HEK293T (cell line): ENCODE results near the gene TGFBR3.
A peak's percentile ranks its signal among the peaks of the same experiment; 100 is the strongest.

ENCODE experiments used
- CTCF ChIA-PET: fragments of 350-600 bp; formaldehyde crosslinking; extraction: SDS; loops from one replicate; lab custom pipeline; 2021; ENCODE audit warnings: antibody characterized with exemption, inconsistent platforms; lab: Yijun Ruan, JAX
- POLR2A ChIA-PET: fragments of 350-600 bp; formaldehyde crosslinking; extraction: SDS; loops from one replicate; lab custom pipeline; 2020; ENCODE audit warnings: antibody characterized with exemption, inconsistent platforms; lab: Yijun Ruan, JAX
- DNase-seq: peaks from one replicate; pipeline ENCODE4 v3.0.0; 2012; ENCODE audit warnings: mixed read lengths; ENCODE audit errors: extremely low spot score
- ARNT ChIP-seq: fragments of 450-650 bp; IDR thresholded peaks from 2 replicates; pipeline ENCODE4 v1.6.1; 2017; ENCODE audit warnings: mild to moderate bottlenecking
- BHLHE40 ChIP-seq: fragments of 450-650 bp; IDR thresholded peaks from 2 replicates; pipeline ENCODE4 v1.6.1; 2016; ENCODE audit warnings: mild to moderate bottlenecking, moderate library complexity, borderline replicate concordance
- CTBP1 ChIP-seq: fragments of 450-650 bp; IDR thresholded peaks from 2 replicates; pipeline ENCODE4 v1.6.1; 2016; ENCODE audit warnings: borderline replicate concordance
- ELF4 ChIP-seq: fragments of 450-650 bp; IDR thresholded peaks from 2 replicates; pipeline ENCODE4 v1.6.1; 2017; ENCODE audit warnings: antibody characterized with exemption
- FOXA1 ChIP-seq: fragments of 450-650 bp; IDR thresholded peaks from 2 replicates; pipeline ENCODE4 v1.6.1; 2016; ENCODE audit warnings: mild to moderate bottlenecking
- FOXK2 ChIP-seq: fragments of 450-650 bp; IDR thresholded peaks from 2 replicates; pipeline ENCODE4 v1.6.1; 2016; ENCODE audit warnings: mild to moderate bottlenecking
- FOXM1 ChIP-seq: fragments of 450-650 bp; IDR thresholded peaks from 2 replicates; pipeline ENCODE4 v1.6.1; 2017; ENCODE audit warnings: mild to moderate bottlenecking, borderline replicate concordance
- HDGF ChIP-seq: fragments of 450-650 bp; IDR thresholded peaks from 2 replicates; pipeline ENCODE4 v1.6.1; 2017; ENCODE audit warnings: antibody characterized with exemption, borderline replicate concordance
- L3MBTL2 ChIP-seq: fragments of 450-650 bp; conservative IDR thresholded peaks from 2 replicates; pipeline ENCODE4 v1.6.1; 2016; ENCODE audit warnings: mild to moderate bottlenecking
- LEF1 ChIP-seq: fragments of 450-650 bp; IDR thresholded peaks from 2 replicates; pipeline ENCODE4 v1.6.1; 2017; ENCODE audit warnings: mild to moderate bottlenecking, borderline replicate concordance
- NFRKB ChIP-seq: fragments of 450-650 bp; IDR thresholded peaks from 2 replicates; pipeline ENCODE4 v1.6.1; 2016; ENCODE audit warnings: mild to moderate bottlenecking, moderate library complexity
- PKNOX1 ChIP-seq: fragments of 450-650 bp; IDR thresholded peaks from 2 replicates; pipeline ENCODE4 v1.6.1; 2016
- SP1 ChIP-seq: fragments of 450-650 bp; IDR thresholded peaks from 2 replicates; pipeline ENCODE4 v1.6.1; 2017
- SUZ12 ChIP-seq: fragments of 450-650 bp; IDR thresholded peaks from 2 replicates; pipeline ENCODE4 v1.6.1; 2016; ENCODE audit warnings: mild to moderate bottlenecking
- TARDBP ChIP-seq: fragments of 450-650 bp; IDR thresholded peaks from 2 replicates; pipeline ENCODE4 v1.6.1; 2016
- ZNF384 ChIP-seq: fragments of 450-650 bp; IDR thresholded peaks from 2 replicates; pipeline ENCODE4 v1.6.1; 2016

TGFBR3 gene

GRCh38 chr1:91797164-91797563, 88.8 kb downstream of the TGFBR3 start:
- TF ChIP-seq BHLHE40 = no peak
- no peak for TF ChIP-seq L3MBTL2
- no peak for TF ChIP-seq LEF1
- TF ChIP-seq SUZ12 = no peak
- no peak for TF ChIP-seq FOXM1
- no peak for TF ChIP-seq FOXA1
- TF ChIP-seq PKNOX1 = no peak
- TF ChIP-seq HDGF = no peak
- no peak for TF ChIP-seq SP1
- TF ChIP-seq ELF4 = no peak
- TF ChIP-seq CTBP1 = no peak
- no peak for TF ChIP-seq ARNT
- TF ChIP-seq ZNF384 = no peak
- no peak for TF ChIP-seq TARDBP
- no peak for TF ChIP-seq FOXK2
- no peak for TF ChIP-seq NFRKB
- ChIA-PET CTCF (interaction anchor here (0.6 kb wide), 1 partner anchor 409 kb away, joined by 6 read pairs; no protein-coding TSS in a partner anchor), POLR2A (no interaction called here)
- no peak for DNase-seq

- TF ChIP-seq L3MBTL2 (no peak), ZNF384 (no peak), ARNT (no peak), FOXA1 (no peak), SUZ12 (no peak), SP1 (no peak), ELF4 (no peak)
- POLR2A ChIA-PET = no interaction called here
- no peak for DNase-seq
- CTCF ChIA-PET = interaction anchor here (0.6 kb wide), 1 partner anchor 50 kb away, joined by 3 read pairs; no protein-coding TSS in a partner anchor
Observed at GRCh38 chr1:91796390-91796654, 89.6 kb downstream of the TGFBR3 start.

- no peak for DNase-seq
- POLR2A ChIA-PET = no interaction called here
- TF ChIP-seq BHLHE40 (no peak), FOXK2 (no peak), ARNT (no peak), FOXM1 (no peak), L3MBTL2 (no peak), FOXA1 (no peak)
- CTCF ChIA-PET = interaction anchor here (0.6 to 0.7 kb wide), 2 partner anchors 50 to 150 kb away, joined by 3 read pairs; no protein-coding TSS in a partner anchor
Observed at GRCh38 chr1:91795591-91796389, 90.2 kb downstream of the TGFBR3 start.

- DNase-seq = no peak
- CTCF ChIA-PET = interaction anchor here (0.7 kb wide), 1 partner anchor 18 kb away, joined by 7 read pairs; no protein-coding TSS in a partner anchor
- TF ChIP-seq ZNF384 (peak; percentile 67), ELF4 (no peak), FOXA1 (no peak), L3MBTL2 (no peak), SUZ12 (no peak)
- POLR2A ChIA-PET = no interaction called here
Observed at GRCh38 chr1:91793877-91794276, 92.1 kb downstream of the TGFBR3 start.

GRCh38 chr1:91793189-91793588, 92.8 kb downstream of the TGFBR3 start:
- TF ChIP-seq CTBP1 (no peak), SP1 (no peak), FOXM1 (no peak), ZNF384 (no peak), BHLHE40 (no peak), L3MBTL2 (no peak), ARNT (no peak), PKNOX1 (no peak), SUZ12 (no peak), NFRKB (no peak)
- DNase-seq = no peak
- ChIA-PET POLR2A (no interaction called here), CTCF (interaction anchor here (0.7 to 1.1 kb wide), 2 partner anchors 18 to 84 kb away, joined by 3 to 7 read pairs; no protein-coding TSS in a partner anchor)

- POLR2A ChIA-PET = interaction anchor here (2.1 kb wide), 1 partner anchor 292 kb away, joined by 5 read pairs; the partner anchor contains the start of gene CDC7
- peak; percentile 49 for DNase-seq
Observed at GRCh38 chr1:91792489-91793071, 93.4 kb downstream of the TGFBR3 start.

More at GRCh38 chr1:91792489-91793071, 93.4 kb downstream of the TGFBR3 start:
- TF ChIP-seq FOXM1 (no peak), PKNOX1 (no peak), FOXK2 (no peak), FOXA1 (no peak), BHLHE40 (no peak), LEF1 (no peak), ZNF384 (no peak)
- CTCF ChIA-PET = interaction anchor here (0.6 to 1.3 kb wide), 4 partner anchors 14 to 274 kb away, joined by 3 read pairs; no protein-coding TSS in a partner anchor
